Measurements from ENCODE around the gene GPR137C. TPM values are rescaled to one million over a fixed set of nuclear protein-coding genes. Genes with fewer than 3 reads are reported as not detected.

The GPR137C gene
- total and polyA plus RNA-seq, 12 donors: 0.62 to 2.3 (median 1.1) TPM

- Histone ChIP-seq H3K27me3 (no peaks in the 10 kb centered on the region), H3K4me3 (no peak overlapping the region), H3K9me3 (no peaks in the 10 kb centered on the region), H3K4me1 (no peaks in the 10 kb centered on the region), H3K36me3 (peaks cover 0 to 90% (median 21%) of the 10 kb centered on the region in 9 donors), H3K27ac (no peak overlapping the region)
- WGBS, 2 donors: 95 to 99% methylated on average over 2 of the region's 2 CpGs
- DNase-seq (no peak), ATAC-seq (no peak)
- intact Hi-C loops (cut with DNase I): no loop called here
- peak in 2 of 9 donors; percentile 11 to 23 for TF ChIP-seq CTCF (IDR thresholded peaks at IDR 0.05)
These were observed 126.0 kb downstream of the GPR137C start for GRCh38 chr14:52678591-52678990.

GRCh38 chr14:52683985-52684520, 131.4 kb downstream of the GPR137C start:
- Histone ChIP-seq H3K4me1 (peaks cover 0 to 27% (median 5%) of the 10 kb centered on the region in 9 donors), H3K4me3 (no peak overlapping the region), H3K36me3 (peaks cover 0 to 36% (median 11%) of the 10 kb centered on the region in 9 donors), H3K9me3 (no peaks in the 10 kb centered on the region), H3K27me3 (no peaks in the 10 kb centered on the region), H3K27ac (no peak overlapping the region)
- TF ChIP-seq CTCF (IDR thresholded peaks at IDR 0.05): no peak
- intact Hi-C loops (cut with DNase I): no loop called here
- no peak for DNase-seq
- ATAC-seq: no peak
- WGBS, 2 donors: 74 to 76% methylated on average over 2 of the region's 2 CpGs

GRCh38 chr14:52686176-52686575, 133.5 kb downstream of the GPR137C start:
- Histone ChIP-seq H3K9me3 (no peaks in the 10 kb centered on the region), H3K4me3 (no peak overlapping the region), H3K36me3 (peaks cover 0 to 18% (median 4%) of the 10 kb centered on the region in 9 donors), H3K27me3 (no peaks in the 10 kb centered on the region), H3K4me1 (peaks cover 0 to 48% (median 6%) of the 10 kb centered on the region in 9 donors), H3K27ac (no peak overlapping the region)
- no peak for ATAC-seq
- no peak for TF ChIP-seq CTCF (IDR thresholded peaks at IDR 0.05)
- no peak for DNase-seq
- 91 to 93% methylated on average over 1 of the region's 1 CpG for WGBS, 2 donors
- intact Hi-C loops (cut with DNase I): no loop called here

Other genes with a start within 250 kb of the GPR137C start
- gene PTGER2, start 238.5 kb upstream of the GPR137C start, total RNA-seq: 1 to 10 TPM in 3 of 10 donors, under 1 TPM in 7; 0.11 to 2.4 (median 0.33) TPM
- gene PTGER2, start 238.5 kb upstream of the GPR137C start, polyA plus RNA-seq: under 1 TPM; 0.22 to 0.65 TPM
- 1 to 10 TPM; 3.1 to 6.3 (median 4.3) TPM for gene TXNDC16, start 331 bp upstream of the GPR137C start, total RNA-seq
- 1 to 10 TPM; 1.2 to 1.3 TPM for gene TXNDC16, start 331 bp upstream of the GPR137C start, polyA plus RNA-seq
- gene ERO1A, start 142.7 kb downstream of the GPR137C start, total RNA-seq: 10 to 100 TPM; 12.7 to 54.0 (median 16.3) TPM
- 10 to 100 TPM in 1 of 2 donors, 1 to 10 TPM in 1; 9.2 to 11.9 TPM for gene ERO1A, start 142.7 kb downstream of the GPR137C start, polyA plus RNA-seq
- 10 to 100 TPM; 78.5 to 94.0 (median 85.4) TPM for gene PSMC6, start 154.4 kb downstream of the GPR137C start, total RNA-seq
- gene PSMC6, start 154.4 kb downstream of the GPR137C start, polyA plus RNA-seq: 10 to 100 TPM; 92.4 to 99.4 TPM
- gene STYX, start 177.3 kb downstream of the GPR137C start, total RNA-seq: 10 to 100 TPM; 12.9 to 15.8 (median 14.2) TPM
- gene STYX, start 177.3 kb downstream of the GPR137C start, polyA plus RNA-seq: 1 to 10 TPM; 3.4 to 6.6 TPM
- 10 to 100 TPM in 1 of 10 donors, 1 to 10 TPM in 9; 4.5 to 12.7 (median 5.3) TPM for gene GNPNAT1, start 238.8 kb downstream of the GPR137C start, total RNA-seq
- gene GNPNAT1, start 238.8 kb downstream of the GPR137C start, polyA plus RNA-seq: 10 to 100 TPM in 1 of 2 donors, 1 to 10 TPM in 1; 2.1 to 10.2 TPM